GM18526 (cell line): ENCODE measurements around the gene UBE2H.

Experiments
- POLR2A ChIP-seq: IDR thresholded peaks from 3 replicates; pipeline ENCODE4 v1.6.1; 2011; ENCODE audit not compliant: insufficient read length; ENCODE audit errors: extremely low read depth

Gene UBE2H

DNA sequence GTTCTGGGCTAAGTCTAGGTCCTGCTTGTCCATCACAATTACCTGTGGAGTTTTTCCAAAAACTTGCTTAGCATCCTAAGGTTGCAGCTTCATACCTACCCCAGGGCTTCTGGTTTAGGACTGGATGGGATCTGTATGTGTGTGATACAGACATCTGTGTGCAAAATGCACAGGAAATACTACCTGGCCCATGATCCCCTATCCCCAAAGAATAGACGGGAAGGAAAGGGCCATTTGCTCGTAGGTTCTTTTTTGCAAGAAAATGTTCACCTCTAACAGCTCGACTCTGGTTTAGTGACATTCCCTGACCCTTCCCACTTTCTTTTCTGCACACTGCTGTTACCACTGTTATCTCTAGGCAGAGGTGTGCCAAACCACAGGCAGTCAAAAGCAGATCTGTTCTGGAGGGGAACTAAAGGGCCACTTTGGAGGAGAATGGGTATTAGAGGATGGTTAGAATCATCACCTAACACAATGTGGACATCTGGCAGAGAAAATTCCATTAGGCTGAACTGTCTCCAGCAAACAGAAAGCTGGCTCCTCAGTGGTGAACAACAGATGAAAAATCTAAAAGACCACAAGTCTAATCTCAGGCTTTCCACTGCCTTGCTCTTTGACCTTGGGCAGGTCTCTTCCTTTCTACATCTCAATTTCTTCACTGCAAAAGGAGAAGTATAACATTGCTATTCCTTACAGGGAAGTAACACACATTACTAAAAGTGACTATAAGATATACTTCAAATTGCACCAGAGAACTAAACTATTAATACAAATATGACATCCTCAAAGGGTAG, 107.4 kb downstream of the UBE2H start:
- TF ChIP-seq POLR2A: no peak

DNA sequence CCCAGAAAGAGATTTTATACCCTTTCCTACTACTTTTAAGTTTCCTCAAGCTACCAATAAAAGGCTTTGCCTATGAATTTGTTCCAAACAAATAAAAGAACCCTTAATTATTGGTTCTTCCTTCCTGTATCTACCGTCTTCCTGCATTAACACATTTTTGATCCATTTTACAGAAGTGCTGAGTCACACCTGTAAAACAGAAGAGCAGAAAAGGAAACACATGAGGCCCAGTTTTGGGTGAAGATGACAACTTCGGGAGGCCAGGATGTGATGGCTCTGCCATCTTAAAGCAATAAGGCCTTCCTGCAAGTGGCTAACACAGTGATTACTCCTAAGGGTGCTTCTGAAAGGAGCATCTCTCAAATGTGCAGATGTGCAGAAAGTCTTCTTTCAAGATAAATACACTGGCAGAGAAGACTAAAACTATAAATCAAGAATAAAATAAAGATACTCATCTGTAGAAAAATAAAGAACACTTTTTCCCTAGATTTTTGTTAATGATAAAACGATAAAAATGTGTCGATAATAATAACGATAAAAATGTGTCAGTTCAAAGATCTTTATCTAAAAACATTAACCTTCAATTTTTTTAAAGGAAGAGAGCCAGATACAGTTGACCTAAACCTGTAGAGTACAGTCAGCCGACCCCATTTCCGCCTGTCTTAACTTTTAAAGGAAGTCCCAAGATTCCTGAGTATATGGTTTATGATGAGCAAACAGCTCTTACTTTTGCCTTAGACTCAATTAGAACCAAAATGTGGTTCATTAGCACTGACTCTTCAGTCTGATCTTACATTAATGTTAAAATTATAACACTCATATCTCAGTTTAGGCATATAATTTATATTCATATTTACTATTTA, 108.6 kb downstream of the UBE2H start:
- no peak for TF ChIP-seq POLR2A

- no peak for TF ChIP-seq POLR2A
Measured at GRCh38 chr7:129843365-129843898, 109.3 kb downstream of the UBE2H start.

- no peak for TF ChIP-seq POLR2A
Measured at GRCh38 chr7:129841465-129841864, 111.3 kb downstream of the UBE2H start.

GRCh38 chr7:129840757-129841156, 112.0 kb downstream of the UBE2H start:
- no peak for TF ChIP-seq POLR2A

DNA sequence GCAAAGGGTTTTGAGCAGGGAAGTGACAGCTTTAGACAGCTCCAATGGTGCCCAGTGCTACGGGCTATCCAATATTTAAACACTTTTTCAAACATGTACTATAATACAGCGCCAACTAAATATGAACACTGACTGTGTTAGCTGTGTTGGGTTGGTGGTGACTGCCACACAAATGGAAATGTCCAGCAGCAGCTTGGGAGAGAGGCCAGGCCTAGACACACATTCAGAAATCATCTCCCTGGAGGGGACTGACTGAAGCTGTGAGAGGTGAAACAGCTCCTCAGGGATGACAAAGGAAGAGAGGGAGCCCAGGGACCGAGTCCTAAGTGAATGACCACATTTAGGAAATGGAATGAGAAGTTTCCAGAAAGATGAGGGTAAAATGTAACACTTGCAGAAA, 115.8 kb downstream of the UBE2H start:
- TF ChIP-seq POLR2A: no peak

DNA sequence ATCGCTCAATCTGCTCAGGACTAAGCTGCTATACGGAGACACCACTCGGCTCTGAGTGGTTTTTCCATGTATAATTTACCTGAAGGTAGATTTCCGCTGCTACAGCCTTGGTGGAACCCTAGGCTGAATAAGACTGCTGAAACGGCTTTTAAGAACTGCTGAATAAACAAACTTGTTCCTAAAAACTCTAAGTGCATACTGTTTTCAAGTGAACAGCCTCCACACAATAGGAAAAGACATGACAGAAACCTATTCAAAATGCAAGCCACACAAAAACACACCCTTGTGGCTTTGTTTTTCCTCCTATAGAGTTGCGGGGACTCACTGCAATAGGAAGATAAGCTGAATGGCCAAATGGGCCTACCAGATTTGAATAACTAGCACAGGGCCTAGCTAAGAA, 117.2 kb downstream of the UBE2H start:
- no peak for TF ChIP-seq POLR2A

DNA sequence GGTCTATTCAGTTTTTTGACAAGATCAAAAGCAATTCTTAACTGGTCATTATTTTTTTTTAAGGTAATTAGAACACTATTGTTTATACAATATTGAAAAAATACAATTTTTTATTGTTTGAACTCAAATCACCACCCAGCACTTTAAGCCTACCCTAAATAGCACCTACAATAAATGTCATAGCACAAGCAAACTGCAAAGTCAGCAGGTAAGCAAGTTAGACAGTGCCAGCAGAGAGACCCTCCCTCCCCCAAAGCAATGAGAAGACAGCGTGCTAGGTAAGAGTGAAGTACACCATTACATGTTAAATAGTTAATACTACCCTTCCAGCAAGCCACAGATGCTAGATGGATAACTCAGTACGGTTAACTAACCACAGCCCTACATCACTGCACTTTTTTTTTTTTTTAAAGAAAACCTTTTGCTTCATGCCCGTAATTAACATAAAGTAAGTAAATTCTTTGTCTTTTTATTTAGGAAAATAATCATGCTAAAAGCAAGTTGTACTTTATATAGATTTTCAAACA, 120.0 kb downstream of the UBE2H start:
- no peak for TF ChIP-seq POLR2A

DNA sequence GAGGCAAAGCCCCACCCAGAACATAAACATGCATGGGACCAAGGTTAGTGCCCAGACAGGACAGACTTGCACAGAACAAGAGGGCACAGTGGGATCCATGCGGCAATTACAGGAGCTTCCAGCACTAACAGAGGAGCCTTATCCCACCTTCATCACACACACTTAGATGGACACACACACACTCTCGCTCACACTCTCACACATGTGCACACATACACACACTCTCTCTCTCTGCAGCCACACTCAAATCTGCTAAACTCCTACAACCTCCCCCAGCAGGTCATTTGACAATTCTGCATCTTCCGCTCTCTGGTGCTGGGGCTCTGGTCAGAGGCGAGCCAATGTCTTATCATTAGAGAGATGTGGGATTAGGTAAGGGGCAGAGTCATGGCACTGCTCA, 120.5 kb downstream of the UBE2H start:
- no peak for TF ChIP-seq POLR2A

GRCh38 chr7:129831424-129832058, 121.2 kb downstream of the UBE2H start:
- TF ChIP-seq POLR2A: no peak

GRCh38 chr7:129830949-129831348, 121.8 kb downstream of the UBE2H start:
- no peak for TF ChIP-seq POLR2A

- no peak for TF ChIP-seq POLR2A
Measured at GRCh38 chr7:129829737-129830631, 122.8 kb downstream of the UBE2H start.

GRCh38 chr7:129828989-129829736, 123.6 kb downstream of the UBE2H start:
- no peak for TF ChIP-seq POLR2A

DNA sequence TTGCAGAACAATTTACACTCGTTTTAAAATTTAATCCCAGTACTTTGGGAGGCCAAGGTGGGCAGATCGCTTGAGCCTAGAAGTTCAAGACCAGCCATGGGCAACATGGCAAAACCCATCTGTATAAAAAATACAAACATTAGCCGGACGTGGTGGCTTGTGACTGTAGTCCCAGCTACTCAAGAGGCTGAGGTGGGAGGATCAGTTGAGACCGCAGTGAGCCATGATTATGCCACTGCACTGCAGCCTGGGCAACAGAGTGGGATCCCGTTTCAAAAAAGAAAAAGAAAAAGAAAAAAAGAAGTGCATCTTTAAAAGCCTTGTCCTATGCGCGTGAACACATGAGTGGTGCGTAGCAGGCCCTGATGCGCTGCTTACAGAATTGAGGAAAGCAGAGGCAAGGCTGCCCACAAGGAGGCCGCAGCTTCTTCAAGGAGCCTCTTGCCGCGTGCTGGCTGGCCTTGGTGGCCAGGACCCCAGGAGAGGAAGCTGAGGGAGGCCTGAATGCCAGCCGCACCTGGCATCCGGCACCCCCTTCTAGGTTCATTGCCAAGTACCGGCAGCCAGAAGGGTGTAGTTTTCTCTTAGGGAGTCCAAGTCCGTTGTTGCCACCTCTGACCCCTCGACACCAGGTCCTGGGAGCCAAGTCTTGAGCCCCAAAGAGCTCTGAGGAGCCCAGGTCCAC, 124.5 kb downstream of the UBE2H start:
- TF ChIP-seq POLR2A: no peak
